ENCODE results near the gene PRRX2.
"Not testable (repeated sequence)": the region's sequence is repeated elsewhere in the genome, so short reads cannot be mapped to it uniquely, and the experiment has no call there.

PRRX2 gene

GRCh38 chr9:129739432-129739831 lies 74.0 kb downstream of the PRRX2 start:
- no peak for DNase-seq

- DNase-seq, result no peak
Observed at GRCh38 chr9:129740174-129740573, 74.7 kb downstream of the PRRX2 start.

- no peak for DNase-seq
Observed at GRCh38 chr9:129740666-129741464, 75.4 kb downstream of the PRRX2 start.

GRCh38 chr9:129745200-129745599 lies 79.8 kb downstream of the PRRX2 start:
- no peak for DNase-seq

GRCh38 chr9:129746092-129746777 lies 80.8 kb downstream of the PRRX2 start:
- no peak for DNase-seq

GRCh38 chr9:129748249-129748648 lies 82.8 kb downstream of the PRRX2 start:
- no peak for DNase-seq

- DNase-seq, result not testable (repeated sequence)
Observed at GRCh38 chr9:129749052-129749451, 83.6 kb downstream of the PRRX2 start.

GRCh38 chr9:129749575-129749974 lies 84.1 kb downstream of the PRRX2 start:
- DNase-seq, result no peak

- DNase-seq, result no peak
Observed at GRCh38 chr9:129750013-129750638, 84.7 kb downstream of the PRRX2 start.

GRCh38 chr9:129751841-129752801 lies 86.7 kb downstream of the PRRX2 start:
- no peak for DNase-seq

GRCh38 chr9:129752900-129753729 lies 87.7 kb downstream of the PRRX2 start, which contains the start of gene PTGES:
Gene PTGES (minus strand): TSS chr9:129753042. CDS start chr9:129753012, 30 bp downstream.
- no peak for DNase-seq

- no peak for DNase-seq
Observed at GRCh38 chr9:129755151-129755550, 89.7 kb downstream of the PRRX2 start.

GRCh38 chr9:129756191-129756590 lies 90.7 kb downstream of the PRRX2 start:
- no peak for DNase-seq

GRCh38 chr9:129757045-129757444 lies 91.6 kb downstream of the PRRX2 start:
- no peak for DNase-seq

GRCh38 chr9:129759319-129759718 lies 93.9 kb downstream of the PRRX2 start:
- DNase-seq, result no peak

- DNase-seq, result no peak
Observed at GRCh38 chr9:129759804-129760502, 94.5 kb downstream of the PRRX2 start.

- not testable (repeated sequence) for DNase-seq
Observed at GRCh38 chr9:129760784-129761183, 95.3 kb downstream of the PRRX2 start.

GRCh38 chr9:129761293-129761900 lies 96.0 kb downstream of the PRRX2 start:
- no peak for DNase-seq

GRCh38 chr9:129761901-129762369 lies 96.5 kb downstream of the PRRX2 start:
- no peak for DNase-seq

GRCh38 chr9:129762370-129762984 lies 97.0 kb downstream of the PRRX2 start:
- DNase-seq, result peak; percentile 10
